GM19452 (cell line): Measurements from ENCODE around the gene PCYT1A.
"Not testable (repeated sequence)": the region's sequence is repeated elsewhere in the genome, so short reads cannot be mapped to it uniquely, and the experiment has no call there.

Experiments used
- ATAC-seq: cut with Tn5 transposase; IDR thresholded peaks from one replicate; pipeline ENCODE4 v1.9.1; 2021; ENCODE audit not compliant: unreplicated experiment

PCYT1A gene

DNA sequence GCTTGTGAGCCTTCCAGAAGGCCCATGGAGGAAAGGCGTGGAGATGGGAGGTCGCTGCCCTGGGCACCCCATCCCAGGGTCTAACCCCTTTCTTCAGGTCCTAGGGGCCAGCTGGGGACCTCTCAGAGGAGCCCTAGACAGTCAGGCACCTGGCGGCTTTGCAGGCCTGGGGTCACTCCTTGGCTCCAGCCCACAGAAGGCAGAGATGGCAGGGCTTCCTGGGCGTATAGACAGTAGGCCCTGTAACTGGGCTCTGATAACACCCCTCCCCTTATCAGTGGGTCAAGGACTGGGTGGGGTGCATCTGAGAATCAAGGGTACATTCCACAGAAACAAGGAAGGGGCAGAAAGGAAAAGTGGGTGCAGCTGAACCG lies 93.0 kb downstream of the PCYT1A start:
- no peak for ATAC-seq

GRCh38 chr3:196193736-196194541 lies 93.6 kb downstream of the PCYT1A start:
- ATAC-seq, result no peak

DNA sequence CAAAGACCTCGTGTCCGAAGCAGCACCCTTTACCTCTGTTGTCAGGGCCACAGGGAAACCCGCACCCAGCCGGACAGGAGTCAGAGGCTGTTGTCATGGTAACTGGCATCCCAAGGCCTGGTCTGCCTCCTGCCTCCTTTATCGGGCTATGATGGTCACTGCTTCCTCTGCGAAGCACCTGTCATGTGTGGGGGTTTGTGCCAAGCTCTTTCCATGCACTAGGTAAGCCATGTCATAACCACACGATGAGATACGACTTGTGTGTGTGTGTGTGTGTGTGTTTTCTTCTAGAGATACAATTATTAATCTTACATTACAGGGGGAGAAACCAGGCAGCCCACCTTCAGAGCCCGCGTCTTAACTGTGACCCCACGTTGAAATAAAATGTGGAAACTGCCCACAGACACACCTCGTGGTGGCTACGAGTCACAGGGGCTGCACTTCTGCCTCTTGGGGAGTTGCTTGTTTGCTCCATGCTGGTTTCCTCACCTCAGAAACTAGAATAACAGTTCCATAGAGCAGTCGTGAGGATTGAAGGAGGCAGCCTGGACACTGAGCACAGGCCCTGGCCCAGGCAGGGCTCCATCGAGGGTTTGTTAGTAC lies 94.3 kb downstream of the PCYT1A start:
- ATAC-seq, result no peak

- ATAC-seq, result peak; percentile 13
Observed at GRCh38 chr3:196192524-196193051, 94.9 kb downstream of the PCYT1A start.

GRCh38 chr3:196192036-196192523 lies 95.4 kb downstream of the PCYT1A start:
- ATAC-seq, result peak; percentile 56

GRCh38 chr3:196189566-196190347 lies 97.8 kb downstream of the PCYT1A start:
- ATAC-seq, result no peak

DNA sequence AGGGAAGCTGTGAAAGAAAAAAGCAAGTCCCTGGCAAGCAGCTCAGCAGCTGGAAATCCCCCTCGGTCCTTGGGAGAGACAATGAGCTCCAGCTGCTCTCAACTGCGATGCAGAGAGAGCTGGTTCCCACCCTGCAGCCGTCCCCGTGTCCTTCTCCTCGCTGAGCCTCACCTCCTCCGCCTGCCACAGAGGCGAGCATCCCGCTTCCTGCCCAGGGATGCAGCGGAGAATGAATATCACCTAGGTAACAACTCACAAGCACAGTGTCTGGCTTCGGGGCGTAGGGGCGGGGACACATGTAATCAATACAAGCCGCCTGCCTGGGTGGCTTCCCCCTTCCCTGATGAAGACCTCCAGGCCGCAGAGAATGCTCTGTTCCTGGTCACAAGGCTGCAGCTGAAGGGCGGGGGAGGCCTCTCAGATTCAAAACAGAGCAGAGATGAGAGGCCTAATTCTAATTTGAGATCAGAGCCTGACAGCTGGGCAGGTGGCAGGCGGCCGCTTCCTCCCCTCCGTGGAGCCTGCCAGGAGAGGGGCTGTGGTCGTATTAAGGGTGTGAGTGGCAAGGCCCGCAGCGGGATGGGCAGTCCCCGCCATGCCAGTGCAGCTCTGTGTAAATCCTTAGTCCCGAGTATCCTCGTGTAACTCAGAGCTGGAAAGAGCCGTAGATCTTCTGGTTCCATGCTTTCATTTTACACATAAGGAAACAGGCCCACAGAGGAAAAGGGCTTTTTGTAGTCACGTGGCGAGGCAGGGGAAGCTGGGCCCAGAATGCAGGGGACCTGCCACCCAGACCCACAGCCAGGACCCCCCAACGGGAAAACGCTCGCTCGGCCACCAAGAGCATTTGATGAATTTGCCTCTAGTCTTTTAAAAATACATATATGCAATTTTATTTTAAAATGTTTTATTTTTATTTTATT lies 100.6 kb downstream of the PCYT1A start:
- no peak for ATAC-seq

DNA sequence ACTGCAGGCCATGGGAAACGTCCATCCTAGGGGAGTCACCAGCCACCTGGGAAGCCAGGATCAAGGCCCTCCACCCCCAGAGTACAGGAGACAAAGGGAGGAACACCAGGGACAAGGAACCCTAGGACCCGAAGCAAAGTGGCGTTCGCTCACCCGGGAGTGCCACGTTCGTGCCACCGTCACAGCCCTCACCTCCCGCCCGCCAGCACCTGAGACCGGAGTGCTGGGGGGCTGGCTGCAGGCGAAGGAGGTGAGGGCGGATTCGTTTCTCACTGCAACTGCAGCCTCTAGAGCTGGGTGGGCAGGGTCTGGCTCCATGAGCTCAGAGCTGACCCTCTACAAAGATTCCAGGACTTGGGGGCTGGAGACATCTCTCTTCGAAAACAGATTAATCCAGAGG lies 102.6 kb downstream of the PCYT1A start:
- ATAC-seq, result no peak

- not testable (repeated sequence) for ATAC-seq
Observed at GRCh38 chr3:196184169-196184432, 103.4 kb downstream of the PCYT1A start.

DNA sequence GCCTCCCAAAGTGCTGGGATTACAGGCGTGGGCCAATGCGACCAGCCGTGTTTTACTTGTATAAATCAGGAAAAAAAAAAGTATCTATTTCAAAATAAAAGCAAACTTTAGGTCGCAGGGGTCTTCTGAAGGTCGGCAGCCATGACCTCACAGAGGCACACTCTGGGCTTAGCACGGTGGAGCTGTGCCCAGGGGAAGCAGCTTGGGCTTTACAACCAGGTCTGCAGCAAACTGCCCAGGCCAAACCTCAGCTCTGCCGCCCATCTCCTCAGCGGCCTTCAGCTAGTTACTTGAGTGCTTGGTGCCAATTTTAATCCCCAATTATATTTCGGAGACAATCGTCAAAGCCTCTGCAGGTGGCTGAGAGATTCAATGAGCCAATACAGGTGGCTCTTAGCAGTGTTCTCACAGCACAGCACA lies 106.4 kb downstream of the PCYT1A start:
- no peak for ATAC-seq

GRCh38 chr3:196180346-196180745 lies 107.2 kb downstream of the PCYT1A start:
- no peak for ATAC-seq
